Forelimb muscle (tissue), 1 donor: Measurements from ENCODE around the gene DIAPH2. TPM values are rescaled to one million over a fixed set of nuclear protein-coding genes. Genes with fewer than 3 reads are reported as not detected.
"Not testable (repeated sequence)": the region's sequence is repeated elsewhere in the genome, so short reads cannot be mapped to it uniquely, and the experiment has no call there.

ENCODE experiments used
- DNase-seq: peaks from one replicate; pipeline ENCODE4 v3.0.0-alpha.2; 2013; ENCODE audit warnings: low read depth
- polyA plus RNA-seq: library from polyadenylated mRNA; unstranded; fragments of 120-200 nt; gene quantifications from one replicate; pipeline ENCODE4 v1.2.1, GENCODE V29; 2013; ENCODE audit not compliant: insufficient read length

DIAPH2 gene
- polyA plus RNA-seq, 1 donor: 8.2 TPM

DNA sequence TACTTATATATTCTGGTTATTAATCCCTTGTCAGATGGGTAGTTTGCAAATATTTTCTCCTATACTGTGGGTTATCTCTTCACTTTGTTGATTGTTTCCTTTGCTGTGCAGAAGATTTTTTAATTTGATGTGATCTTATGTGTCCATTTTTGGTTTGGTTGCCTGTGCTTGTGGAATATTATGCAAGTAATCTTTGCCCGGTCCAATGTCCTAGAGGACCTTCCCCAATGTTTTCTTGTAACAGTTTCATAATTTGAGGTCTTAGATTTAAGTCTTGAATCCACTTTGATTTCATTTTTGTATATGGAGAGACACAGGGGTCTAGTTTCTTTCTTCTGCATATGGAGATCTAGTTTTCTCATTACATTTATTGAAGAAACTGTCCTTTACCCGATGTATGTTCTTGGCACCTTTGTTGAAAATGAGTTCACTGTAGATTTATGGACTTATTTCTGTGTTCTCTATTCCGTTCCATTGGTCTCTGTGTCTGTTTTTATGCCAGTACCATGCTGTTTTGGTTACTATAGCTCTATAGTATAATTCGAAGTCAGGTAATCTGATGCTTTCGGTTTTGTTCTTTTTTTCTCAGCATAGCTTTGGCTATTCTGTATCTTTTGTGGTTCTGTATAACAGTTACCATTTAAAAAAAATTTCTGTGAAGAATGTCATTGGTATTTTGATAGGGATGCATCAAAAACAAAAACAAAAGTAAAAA is 34.7 kb downstream of the DIAPH2 start:
- no peak for DNase-seq

DNA sequence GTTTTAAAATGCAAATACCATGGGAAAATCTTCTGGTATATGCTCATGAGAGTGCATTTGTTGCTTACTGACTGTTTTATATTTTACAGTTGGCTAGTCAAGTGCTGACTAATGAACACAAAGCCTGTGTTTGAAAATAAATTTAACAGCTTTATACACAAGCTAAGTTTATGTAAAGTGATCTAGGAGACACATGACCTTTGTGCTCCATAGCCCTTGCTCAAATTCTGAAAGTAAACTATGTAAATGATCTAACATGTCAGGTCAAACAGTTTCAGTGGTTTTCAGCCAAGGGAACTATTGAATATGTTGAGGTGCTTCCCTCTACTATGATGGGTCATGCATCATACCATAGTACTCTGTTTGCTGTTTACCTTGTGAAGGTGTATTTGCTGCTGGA is 36.7 kb downstream of the DIAPH2 start:
- DNase-seq: no peak

DNA sequence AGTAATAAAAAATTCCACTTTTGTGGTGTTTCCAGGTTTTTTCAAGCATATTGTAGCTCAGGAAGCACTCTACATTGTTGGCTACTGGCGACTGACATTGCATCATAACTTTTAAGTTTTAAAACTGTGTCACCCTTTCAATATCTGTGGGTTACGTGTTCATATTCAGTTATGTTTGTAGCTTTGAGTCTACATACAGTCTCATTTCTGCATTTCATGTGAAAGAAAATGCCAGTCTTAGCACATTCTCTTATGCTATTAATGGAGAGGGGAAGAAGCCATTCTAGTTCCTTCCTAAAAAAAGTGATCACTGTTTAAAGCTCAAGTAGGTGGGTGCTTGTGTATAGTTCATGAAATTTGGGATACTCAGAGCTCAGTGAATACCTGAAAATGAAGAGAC is 38.1 kb downstream of the DIAPH2 start:
- DNase-seq: no peak

DNA sequence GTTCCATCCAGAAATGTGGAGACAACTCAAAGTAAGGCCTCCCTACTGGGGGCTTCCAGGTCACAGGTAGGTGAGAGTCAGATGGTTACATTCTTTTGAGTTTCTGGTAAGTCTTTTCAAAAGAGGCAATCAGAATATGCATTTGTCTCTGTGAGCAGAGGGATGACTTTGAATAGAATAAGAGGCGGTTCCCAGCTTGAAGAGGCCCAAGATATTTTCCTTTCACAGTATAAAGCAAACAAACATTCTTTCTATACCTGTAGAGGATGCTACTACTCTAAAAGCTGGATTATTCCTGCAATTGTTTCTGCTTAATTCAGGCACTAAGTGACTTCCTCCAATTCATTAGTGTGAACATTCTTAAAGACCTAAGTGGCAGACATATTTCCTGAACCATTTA is 44.4 kb downstream of the DIAPH2 start:
- no peak for DNase-seq

DNA sequence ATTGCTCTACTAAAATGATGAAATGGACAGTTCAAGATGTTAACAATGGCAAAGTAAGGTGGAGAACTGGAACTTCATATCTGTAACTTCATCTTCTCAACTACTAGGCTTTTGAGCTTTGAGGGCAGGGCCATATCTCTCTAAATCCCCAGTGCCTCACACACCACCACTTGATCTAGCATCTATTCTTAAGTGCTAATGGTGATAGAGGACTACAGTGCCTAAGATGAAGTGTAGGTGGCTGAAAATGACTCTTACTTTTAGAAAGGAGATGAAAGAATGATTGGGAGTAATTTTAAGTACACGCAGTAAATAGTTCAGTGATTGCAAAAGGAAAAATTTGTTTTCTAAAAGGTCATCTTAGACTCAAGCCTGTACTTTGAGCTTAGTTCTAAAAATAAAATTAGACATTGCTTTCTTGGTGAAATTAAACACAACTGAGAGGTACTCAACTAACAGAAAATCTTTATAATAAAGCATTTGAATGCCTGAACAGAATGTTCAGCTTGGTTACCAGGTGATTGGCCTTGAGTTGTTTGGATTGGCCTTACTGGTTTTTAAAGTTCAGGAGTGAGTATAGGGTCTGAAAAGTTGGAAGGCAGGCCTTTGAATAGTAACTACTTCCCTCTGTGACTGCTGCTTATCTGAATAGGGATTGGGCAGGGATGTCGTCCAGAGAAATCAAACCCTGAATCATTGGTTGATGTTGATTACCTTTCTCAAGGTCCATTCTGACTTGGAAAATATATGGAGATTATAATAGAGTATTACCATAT is 45.4 kb downstream of the DIAPH2 start:
- no peak for DNase-seq

DNA sequence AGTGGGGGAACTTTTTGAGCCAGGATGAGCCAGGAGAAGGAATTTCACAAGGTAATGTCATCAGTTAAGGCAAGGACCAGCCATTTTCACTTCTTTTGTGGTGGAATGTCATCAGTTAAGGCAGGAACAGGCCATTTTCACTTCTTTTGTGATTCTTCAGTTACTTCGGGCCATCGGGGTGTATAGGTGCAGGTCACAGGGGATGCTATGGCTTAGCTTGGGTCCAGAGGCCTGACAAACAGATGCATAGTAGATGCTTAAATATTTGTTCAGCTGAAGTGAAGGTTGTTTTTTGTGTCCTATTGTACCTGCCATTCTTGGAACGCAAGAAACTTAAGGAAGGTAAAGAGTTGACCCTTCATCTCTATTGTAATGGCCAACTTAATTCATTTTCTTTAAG is 46.4 kb downstream of the DIAPH2 start:
- not testable (repeated sequence) for DNase-seq

DNA sequence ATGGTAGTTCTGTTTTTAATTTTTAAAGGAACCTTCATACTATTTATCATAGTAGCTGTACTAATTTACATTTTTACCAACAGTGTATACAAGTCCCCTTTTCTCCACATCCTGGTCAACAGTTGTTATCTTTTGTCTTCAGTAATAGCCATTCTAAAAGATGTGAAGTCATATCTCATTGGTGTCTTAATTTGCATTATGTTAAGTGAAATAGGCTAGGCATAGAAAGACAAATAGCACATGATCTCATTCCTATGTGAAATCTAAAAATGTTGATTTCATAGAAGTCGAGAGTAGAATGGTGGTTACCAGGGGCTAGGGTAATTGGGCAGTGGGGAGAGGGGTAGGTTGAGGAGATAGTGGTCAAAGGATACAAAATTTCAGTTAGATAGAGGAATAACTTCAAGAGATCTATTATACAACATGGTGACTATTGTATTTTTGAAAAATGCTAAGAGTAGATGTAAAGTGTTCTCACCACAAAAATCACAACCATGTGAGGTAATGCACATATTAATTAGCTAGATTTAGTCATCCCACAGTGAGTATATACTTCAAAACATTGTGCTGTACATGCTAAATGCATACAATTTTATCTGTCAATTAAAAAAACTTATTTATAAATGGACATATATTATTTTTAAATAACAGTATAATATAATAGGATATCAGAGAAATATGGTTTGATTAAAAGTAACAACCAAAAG is 58.9 kb downstream of the DIAPH2 start:
- no peak for DNase-seq

DNA sequence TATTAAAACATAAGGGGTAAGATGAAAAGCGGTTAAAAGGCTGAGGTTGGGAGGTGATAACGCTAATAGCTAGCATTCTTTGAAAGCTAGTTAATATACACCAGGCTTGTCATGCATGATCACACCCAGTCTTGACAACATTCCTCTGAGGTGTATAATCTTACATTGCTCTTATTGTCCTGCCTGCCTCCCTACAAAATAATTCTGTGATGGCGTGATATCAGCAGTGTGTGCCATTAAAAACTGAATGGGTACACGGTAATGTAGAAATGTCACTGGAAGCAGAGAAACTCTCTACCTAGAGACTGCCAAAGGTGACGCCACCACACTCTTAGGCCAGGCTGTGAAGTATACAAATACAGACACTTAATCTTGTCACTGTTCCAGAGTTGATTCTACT is 68.1 kb downstream of the DIAPH2 start:
- no peak for DNase-seq

DNA sequence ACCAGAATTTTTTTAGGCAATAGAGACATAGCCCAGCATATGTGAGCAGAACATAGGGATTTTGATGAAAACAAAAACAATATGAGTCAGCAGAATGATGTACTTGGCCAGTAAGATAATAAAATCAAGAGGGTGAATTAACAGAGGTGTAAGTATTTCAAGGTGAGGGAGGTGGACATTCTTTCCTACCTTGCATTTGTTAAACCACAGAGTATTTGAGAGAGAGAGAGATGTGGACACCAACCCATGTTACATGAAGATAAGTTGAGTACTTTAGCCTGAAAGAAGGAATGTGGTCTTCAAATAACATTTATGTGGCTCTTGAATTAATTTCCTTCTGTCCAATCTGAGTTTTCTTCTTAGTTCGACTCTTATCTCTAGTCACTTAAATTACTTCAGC is 68.6 kb downstream of the DIAPH2 start:
- no peak for DNase-seq

DNA sequence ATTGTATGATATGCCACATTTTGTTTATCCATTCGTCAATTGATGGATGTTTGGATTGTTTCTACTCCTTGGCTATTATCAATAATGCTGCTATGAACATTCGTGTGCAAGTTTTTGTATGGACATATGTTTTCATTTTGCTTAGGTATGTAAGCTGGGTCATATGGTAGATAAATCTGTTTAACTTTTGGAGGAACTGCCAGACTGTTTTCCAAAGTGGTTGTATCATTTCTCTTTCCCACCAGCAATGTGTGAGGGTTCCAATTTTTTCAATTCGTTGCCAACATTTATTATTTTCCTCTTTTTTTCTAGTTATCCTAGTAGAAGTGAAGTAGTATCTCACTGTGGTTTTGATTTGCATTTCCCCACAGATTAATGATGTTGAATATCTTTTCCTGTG is 71.8 kb downstream of the DIAPH2 start:
- no peak for DNase-seq

DNA sequence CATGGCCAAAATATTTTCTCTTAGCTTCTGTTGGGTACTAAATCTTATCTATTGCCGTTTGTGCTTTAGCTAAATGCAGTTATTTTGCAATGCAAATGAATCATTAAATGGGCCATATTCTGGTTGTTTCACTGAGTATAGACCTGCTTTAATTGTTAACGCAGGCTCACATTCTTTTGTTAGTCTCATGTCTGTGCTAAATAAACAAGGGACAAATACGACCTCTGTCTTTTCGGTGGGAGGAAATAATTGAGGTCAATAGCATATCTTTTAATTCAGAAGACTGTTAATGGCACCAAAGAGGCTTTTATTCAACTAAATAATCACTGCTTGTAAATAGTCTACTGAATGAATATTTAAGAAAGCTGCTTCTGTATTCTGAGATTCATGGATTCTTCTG is 76.9 kb downstream of the DIAPH2 start:
- no peak for DNase-seq

DNA sequence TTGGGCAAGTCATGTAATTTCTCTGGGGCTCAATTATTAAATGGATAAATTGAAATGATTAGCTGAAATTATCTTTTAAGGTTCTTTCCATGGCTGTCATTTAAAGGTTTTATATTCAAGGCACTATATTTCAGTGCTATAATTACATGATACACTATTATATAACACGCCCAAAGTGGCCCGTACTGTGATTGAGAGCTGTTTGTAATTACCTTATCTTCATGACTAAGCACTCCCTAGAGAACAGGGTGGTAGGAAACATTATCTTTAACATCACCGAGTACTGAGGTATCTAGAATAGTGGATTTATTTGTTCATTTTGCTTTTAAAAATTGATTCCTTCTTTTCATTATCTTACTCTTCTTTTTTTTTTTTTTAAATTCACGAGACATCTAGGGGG is 79.0 kb downstream of the DIAPH2 start:
- no peak for DNase-seq

DNA sequence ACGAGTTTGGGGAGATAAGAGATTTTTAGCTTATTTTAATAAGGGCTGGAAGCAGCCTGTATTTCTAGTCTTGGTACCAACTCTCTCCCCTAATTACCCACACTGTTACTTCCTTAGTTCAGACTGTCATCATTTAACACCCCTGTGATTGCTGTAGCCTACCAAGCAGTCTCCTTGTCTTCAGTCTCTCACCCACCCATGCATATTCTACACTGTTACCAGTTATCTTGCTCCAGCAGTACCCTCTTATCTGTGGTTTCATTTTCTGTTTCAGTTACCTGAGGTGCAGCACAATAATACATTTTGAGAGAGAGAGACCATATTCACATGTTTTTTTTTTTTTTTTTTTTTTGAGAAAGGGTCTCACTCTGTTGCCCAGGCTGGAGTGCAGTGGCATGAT is 80.2 kb downstream of the DIAPH2 start:
- no peak for DNase-seq

DNA sequence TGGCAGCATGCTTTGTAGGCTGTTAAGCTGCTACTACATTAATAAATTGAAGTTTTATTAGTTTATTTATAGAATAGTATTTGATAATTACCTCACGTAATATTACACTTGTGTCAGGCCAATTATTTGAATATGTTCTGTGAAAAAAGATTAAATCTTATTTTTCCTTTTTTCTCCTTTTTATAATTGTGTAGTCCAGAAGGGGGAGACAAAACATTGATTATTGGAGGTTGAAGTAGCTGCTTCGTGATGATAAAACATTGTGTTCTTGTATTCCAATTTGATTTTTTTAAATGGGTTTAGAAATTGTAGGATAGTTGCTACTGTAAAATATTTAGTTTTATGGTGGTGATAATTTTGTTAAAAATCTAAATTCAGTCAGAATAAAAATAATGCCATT is 85.7 kb downstream of the DIAPH2 start:
- DNase-seq: peak; percentile 6

DNA sequence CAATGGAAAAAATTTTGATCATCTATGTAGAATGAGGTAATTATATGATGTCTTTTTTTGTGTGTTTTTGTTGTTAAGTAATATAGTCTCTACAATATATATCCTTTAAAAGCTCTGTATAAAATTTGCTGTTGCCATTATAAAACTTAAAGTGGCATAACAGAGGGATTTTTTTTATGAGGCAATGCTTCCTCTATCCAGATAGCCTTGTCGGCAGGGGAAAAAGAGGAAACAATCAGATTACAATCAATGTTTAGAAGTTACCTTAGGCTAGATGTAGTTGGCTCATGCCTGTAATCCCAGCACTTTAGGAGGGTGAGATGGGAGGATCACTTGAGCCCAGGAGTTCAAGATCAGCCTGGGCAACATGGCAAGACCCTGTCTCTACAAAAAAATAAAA is 86.8 kb downstream of the DIAPH2 start:
- DNase-seq: no peak

DNA sequence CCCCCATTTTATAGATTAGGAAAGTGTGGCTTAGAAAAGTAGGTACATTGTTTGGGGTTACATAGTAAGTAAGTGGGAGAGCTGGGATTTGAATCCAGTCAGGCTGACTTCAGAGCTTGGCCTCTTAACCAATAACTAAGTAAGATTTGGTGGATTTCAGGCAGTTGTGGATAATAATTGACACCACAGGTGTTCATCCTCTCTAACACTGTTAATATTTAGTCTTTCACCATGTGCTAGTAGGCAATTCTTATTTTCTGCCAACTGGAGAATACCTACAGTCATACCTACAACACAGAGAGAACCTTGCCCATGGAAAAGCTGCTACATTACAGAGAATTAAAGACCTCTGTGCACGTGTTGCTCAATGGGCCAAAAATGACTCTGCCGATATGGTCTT is 89.5 kb downstream of the DIAPH2 start:
- DNase-seq: no peak

DNA sequence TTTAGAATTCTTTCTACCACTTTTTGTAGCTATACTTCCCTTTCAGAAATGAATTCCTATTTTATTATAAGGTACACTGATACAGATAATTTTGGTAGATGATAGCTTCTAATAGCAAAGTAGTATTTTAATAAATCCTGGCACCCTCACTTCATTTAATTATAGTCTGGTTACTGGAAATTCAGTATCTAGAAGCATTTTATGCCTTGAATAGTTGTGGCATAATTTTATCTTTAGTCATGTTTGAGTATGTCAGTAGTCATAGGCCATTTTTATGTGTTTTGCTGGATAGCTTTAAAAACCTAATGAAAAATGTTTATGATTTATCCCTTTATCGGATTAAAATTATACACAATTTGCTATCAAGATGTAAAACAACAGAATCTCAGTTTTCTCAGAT is 92.3 kb downstream of the DIAPH2 start:
- no peak for DNase-seq

DNA sequence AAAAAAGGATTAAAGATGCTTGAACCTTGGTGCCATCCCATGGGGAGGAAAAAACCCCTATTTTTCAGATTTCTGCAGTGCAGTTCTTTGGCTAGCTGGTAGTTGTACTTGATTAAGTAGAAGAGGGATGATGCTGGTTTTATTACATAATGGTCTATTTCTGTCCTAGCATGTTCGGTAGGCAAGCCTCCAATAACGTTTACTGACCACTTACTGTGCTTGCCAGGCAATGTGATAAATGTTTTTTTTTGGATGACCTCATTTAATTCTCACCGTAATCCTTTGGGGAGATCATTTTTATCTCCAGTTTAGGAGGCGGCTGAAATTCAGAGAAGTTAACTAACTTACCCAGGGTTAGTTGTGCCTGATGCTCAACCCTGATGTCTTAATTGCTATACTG is 106.9 kb downstream of the DIAPH2 start:
- no peak for DNase-seq

DNA sequence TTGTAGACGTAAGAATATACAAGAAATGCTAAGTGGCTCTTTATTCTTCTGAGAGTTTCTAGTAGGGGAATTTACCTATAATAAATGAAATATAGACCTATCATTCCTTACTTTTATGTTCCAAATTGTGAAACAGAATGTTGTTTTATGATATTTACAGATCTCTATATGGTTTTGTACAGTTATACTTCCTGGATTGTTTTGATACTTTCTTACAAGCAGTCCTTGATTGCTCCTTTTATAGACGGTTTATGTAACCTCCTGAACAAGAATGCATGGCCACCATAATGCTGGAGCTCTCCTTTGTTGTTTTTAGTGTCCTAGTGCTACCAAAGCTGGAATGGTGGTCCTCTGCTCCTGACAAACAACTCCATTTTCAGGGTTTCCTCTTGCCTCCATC is 107.4 kb downstream of the DIAPH2 start:
- DNase-seq: no peak

DNA sequence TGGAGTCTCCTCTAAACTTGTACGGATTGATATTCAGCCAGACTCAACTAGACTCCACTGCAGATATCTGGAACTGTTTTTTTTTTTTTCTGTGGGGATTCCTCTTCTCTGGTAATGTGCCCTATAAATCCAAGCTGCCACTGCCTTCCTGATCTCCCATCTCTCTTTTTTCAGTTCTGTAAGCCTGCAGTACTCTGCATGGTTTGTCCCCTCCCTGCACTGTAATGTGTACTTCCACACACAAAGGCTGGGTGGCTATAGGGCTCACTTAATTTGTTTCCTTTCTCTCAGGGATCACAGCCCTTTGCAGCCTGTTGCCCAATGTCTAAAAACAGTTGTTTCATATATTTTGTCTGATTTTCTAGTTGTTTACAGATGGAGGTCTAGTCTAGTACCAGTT is 114.3 kb downstream of the DIAPH2 start:
- no peak for DNase-seq

DNA sequence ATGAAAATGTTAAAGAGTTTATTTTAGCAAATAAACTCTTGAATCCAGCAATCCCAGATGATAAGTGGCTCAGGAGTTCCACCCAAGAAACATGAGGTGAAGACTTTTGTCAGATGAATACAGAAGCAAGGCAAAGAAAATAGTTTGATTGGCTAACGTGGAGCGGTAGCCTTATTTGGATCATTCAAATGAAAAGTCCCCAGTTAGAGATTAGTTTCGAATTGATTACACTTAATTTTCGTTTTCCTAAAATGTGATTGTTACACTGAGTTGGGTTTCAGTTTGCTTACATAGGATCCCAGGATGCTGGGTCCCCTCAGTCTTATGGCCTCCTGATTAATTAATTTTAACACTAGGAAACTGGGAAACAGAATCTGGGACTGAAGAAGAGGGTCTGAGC is 122.7 kb downstream of the DIAPH2 start:
- DNase-seq: no peak

DNA sequence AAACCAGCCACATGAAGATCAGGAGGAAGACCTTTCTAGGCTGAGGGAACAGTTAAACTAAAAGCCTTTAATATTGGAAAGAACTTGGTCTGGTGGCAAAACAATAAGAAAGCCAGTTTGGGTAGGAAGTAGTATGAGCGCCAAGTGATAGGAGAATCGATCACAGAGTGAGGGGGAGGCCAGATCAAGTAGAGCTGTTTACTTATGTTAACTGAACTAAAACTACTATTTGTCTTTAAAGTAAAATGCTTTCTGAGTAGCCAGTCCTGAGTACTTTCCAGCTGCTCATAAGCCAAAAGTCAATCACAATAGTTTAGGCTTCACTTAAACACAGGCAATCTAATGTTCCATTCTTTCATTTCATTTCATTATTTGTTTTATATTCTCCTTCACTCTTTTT is 136.3 kb downstream of the DIAPH2 start:
- no peak for DNase-seq

DNA sequence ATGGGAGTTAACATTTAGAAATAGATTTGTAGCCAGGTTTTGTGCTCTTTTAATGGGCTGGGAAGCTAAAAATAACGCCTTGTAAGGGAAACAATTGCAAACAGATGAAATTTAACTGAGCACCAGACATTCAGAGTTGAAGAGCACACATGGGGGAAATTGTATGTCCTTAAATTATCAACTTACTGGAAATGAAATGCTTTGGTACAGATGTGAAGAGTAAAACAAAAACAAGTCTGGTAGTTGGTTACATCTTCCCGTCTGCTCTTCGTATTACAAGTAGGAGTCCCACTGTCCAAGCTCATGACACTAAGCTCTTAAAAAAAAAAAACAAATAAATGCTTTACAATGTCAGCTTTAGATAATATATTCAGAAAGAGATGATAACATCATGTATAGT is 139.5 kb downstream of the DIAPH2 start:
- no peak for DNase-seq
